HG02763 (cell line): ENCODE data around the gene CDH4.

ENCODE experiments used
- ATAC-seq: cut with Tn5 transposase; IDR thresholded peaks from one replicate; pipeline ENCODE4 v1.9.1; 2021; ENCODE audit warnings: mild to moderate bottlenecking, moderate library complexity; ENCODE audit not compliant: unreplicated experiment

Gene CDH4

GRCh38 chr20:61590236-61590635 lies 338.2 kb downstream of the CDH4 start:
- ATAC-seq, result no peak

GRCh38 chr20:61593516-61593915 lies 341.5 kb downstream of the CDH4 start:
- ATAC-seq, result no peak

DNA sequence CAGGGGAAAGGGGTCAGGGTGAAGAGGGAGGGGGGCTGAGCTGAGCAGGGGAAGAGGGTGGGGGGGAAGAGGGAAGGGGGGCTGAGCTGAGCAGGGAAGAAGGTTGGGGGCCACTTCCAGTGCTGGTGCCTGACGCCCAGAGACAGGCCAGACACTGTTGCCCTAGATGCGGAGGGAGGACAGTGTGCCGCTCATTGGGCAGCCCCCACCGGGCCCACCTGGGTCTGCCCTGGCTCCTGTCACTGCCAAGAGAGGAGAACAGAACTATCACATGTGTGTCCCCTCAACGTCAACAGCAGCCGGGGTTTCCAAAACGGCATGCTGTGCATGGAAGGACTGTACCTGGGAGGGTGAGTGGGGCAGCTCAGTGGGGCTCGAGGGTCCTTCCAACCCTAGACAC lies 342.1 kb downstream of the CDH4 start:
- no peak for ATAC-seq

DNA sequence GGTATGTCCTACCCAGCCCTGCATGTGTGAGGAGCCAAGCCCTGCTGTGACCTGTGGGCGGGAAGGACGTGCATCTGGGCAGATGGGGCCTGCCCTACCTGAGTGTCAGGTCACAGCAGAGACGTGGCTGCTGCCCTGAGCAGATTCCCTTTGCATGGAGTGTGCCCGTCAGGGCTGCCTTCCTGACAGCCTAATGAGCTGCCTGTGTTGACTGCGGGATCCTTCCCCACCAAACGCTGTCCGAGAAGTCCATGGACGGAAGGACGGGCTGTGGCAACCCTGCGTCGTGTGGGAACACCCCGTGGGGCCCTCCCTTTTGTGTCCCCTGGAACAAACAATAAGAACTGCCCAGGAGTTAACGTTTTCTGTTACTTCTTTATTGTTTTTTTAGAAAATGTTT lies 343.2 kb downstream of the CDH4 start:
- ATAC-seq, result no peak

DNA sequence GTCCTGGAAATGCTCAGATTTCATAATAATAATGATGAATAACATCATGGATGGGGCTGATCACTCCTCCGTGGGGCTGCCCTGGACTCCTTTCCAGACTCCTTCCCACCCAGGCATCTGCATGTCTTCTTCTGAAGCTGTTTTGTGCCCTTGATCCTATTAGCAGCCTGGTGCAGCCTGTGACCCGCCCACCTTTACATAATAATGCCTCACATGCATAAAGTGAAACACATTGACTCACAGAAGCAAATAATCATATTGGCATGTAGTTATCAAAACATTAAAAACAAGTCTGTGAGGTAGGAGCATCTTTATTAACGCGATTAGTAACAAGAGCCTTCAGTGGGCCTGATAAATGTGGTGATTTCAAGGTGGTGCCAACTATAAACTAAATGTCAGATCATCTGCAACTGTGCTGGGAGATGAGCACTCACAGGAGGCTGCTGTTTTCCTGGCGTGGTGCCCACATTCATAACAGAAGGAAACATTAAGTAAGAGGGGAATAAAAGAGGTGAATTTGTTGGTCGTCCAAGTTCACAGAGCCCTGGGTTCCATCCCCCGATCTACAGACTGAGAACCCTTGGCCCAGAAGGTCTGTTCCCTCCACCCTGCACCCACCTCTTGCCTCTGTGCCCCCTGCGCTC lies 344.7 kb downstream of the CDH4 start:
- ATAC-seq, result no peak

- no peak for ATAC-seq
These were observed 345.9 kb downstream of the CDH4 start for GRCh38 chr20:61597996-61598395.

DNA sequence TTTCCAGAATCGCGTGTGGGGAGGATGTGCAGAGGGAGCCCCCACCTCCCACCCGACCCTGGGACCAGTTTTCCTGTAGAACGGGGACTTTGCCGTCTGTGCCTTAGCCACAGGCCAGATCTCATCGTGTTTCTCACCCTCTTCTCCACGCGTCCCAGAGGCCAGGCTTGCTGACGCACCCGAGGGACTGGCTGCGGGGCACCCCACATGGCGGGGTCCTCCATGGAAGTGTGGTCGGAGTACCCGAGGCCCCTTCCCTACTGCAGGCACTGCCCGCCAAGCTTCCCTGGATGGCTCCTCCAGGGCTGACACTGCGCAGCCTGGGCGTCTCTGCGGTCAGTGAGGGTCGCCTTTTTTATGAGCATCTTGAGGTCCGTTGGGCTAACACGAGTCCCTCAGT lies 346.5 kb downstream of the CDH4 start:
- no peak for ATAC-seq

- no peak for ATAC-seq
These were observed 347.0 kb downstream of the CDH4 start for GRCh38 chr20:61599061-61599531.

- no peak for ATAC-seq
These were observed 347.5 kb downstream of the CDH4 start for GRCh38 chr20:61599541-61599992.

- ATAC-seq, result no peak
These were observed 348.0 kb downstream of the CDH4 start for GRCh38 chr20:61600016-61600415.

DNA sequence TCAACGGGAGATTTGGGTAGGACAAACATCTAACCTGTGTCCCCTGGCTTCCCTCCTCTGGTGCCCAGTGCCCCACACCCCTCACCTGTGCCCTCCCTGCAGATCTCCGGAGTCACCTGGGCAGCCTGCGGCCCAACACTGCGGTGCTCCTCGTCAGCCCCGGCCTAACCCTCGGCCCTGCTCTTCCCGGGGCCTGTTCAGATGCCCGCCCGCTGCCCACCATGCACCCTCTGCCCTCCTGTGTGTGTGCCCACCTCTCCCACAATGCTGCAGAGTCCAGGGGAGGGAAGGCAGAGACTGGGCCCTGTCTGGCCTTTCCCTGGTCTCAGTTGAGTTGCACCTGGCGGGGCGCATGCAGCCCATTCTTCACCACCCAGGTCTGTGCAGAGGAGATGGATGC lies 349.3 kb downstream of the CDH4 start:
- ATAC-seq, result no peak

GRCh38 chr20:61601853-61602252 lies 349.8 kb downstream of the CDH4 start:
- no peak for ATAC-seq

DNA sequence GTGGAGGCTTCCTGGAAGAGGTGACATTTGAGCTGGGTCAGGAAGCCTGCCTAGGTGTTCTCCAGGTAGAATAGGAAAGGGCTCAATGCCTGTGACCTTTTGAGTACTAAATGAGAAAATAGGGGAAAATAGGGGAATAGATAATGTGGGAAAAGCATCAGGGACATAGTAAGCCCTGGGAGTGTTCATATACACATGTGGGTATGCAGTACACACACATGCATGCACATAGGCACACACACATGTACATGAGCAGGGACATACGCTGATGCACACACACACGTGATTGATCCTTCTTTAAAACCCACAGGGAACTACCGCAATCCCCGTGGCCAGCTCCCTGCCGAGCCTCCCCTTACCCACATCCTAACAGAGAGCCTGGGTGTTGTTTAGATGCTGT lies 351.7 kb downstream of the CDH4 start:
- no peak for ATAC-seq

DNA sequence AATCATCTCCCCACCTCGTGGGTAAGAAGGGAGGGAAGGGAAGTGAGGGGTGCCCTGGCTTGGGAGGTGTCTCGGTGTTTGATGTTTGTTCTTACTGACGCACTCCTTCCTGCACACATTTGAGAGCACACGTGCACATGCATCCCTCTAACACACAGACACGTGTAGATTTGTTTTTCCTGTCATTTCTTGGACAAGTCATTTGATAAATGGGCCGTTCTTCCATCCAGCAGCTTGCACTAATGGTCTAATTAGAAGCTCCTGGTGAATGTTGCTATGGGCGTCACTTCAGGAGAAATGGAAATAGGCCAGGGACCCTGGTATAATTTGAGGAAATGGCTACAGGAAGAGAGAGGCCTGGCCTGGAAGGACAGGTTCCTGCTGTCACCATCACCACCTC lies 352.5 kb downstream of the CDH4 start:
- ATAC-seq, result no peak

DNA sequence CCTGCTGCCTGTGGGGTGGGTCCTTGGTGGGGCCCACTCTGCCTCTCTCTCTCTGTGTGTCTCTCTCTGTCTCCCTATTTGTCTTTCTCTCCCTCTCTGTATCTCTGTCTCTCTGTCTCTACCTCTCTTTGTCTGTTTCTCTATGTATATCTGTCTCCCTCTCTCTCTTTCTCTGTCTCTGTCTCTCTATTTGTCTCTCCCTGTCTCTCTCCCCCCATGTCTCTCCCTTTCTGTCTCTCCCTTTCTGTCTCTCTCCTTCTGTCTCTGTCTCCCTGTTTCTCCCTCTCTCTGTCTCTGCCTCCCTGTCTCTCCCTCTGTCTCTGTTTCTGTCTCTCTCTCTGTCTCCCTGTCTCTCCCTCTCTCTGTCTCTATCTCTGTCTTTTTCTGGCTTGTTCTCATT lies 353.2 kb downstream of the CDH4 start:
- no peak for ATAC-seq

DNA sequence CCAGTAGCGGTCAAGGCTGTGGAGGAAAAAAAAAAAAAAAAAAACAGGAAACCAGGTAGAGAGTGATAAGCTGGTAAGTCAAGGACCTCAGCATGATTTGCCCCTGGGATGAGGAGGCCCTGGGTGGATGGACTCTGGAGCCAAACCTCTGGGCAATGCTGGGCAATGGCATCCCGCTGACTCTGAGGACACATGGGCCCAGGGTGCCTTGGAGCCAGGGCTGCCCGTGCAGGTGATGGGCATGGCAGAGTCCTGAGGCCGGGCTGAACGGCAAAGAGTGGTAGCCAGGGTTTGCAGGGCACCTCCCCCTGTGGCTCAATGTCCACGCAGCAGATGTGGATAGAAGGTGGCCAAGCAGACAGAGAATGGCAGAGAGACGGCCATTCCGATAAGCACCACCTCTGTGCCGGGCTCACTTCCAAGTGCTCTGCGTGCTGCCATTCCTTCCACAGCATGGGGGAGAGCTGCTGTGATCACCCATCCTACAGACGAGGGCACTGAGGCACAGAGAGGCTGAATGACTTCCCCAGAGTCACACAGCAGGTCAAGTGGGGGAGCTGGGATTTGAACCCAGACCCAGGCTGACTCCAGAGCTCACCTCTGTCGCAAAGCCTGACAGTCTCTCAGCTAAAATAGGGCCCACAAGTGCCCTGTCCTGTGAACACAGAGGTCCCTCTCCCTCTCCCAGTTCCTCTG lies 353.9 kb downstream of the CDH4 start:
- no peak for ATAC-seq

- no peak for ATAC-seq
These were observed 356.4 kb downstream of the CDH4 start for GRCh38 chr20:61608275-61609085.

- no peak for ATAC-seq
These were observed 357.4 kb downstream of the CDH4 start for GRCh38 chr20:61609461-61609860.

DNA sequence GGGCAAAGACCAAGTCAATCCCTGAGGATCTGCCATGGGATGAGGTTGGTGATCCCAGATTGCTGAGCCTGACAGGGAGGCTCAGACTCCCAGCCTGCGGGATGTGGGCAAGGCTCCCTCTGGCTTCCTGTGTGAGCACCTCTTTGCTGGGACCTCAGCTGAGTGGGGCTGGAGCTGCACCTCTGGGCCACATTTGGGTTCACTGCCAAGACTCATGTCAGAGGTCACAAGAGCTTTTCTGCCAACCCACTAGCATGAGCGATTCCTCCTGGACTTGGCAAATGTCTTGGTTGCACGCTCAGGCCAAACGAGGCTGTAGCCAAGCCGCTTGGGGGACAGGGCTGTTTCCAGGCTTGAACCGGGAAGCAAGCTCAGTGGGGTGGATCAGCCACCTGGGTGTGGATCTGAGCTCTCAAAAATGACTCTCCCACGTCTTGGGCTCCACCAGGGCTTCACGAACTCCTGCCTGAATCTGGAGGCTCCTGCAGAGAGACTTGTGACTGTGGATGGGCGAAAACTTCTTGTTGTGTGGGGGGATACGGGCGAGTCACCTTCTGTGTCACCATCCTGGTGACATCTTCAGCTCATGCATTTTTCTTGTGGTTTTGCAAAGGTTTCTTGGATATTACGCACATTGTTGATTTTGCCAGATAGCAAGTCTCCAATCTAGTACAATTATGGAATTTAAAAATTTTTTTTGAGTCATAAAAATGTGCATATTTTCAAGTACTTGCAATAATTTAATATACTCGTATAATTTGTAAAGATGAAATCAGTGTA lies 359.5 kb downstream of the CDH4 start:
- no peak for ATAC-seq

DNA sequence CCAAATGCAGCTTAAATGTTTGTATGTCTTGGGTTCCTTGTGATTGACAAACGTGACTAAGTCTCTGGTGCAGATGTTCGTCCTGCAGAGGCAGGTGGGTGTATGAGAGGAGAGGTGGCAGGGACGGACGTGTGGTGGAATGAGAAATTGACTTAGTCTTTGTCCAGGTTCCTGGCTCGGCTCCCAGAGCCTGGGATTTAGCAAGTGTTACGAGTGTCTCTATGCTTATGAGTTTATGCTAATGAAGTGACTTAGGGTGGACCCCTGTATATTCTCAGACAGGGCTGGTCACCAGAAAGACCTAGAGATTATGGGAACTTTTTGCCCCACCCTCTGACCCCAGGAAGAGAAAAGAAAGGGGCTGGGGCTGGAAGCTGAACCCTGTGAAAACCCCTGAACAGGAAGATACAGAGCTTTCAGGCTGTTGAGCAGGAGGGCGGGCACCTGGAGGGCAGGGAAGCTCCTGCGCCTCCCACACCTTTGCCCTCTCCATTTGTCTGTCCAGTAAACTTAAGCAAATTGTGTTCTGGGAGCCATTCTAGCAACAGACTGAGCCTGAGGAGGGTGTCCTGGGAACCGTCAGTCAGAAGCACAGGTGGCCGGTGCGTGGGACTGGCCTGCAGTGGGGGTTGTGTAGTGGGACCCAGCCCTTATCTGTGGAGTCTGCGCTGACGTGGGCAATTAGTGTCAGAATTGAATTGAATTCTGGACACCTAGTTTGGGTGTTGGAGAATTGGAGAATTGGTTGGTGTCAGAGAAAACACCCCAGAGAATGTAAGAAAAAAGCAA lies 362.1 kb downstream of the CDH4 start:
- ATAC-seq, result no peak
